K562 (cell line): Measurements from ENCODE around the gene NUDT5. TPM values are rescaled to one million over a fixed set of nuclear protein-coding genes. Genes with fewer than 3 reads are reported as not detected.

Experiments
- EP400 ChIP-seq: fragments of 450-650 bp; IDR thresholded peaks from 2 replicates; pipeline ENCODE4 v1.6.1; 2017; ENCODE audit warnings: antibody characterized with exemption, mild to moderate bottlenecking, moderate library complexity
- HCFC1 ChIP-seq: IDR thresholded peaks from 2 replicates; pipeline ENCODE4 v1.6.1; 2012; ENCODE audit warnings: low read depth, low read length, improper control_type of control experiment
- JUND ChIP-seq, 2 experiments: IDR thresholded peaks; 2 replicates in 1 of 2; 3 replicates in 1 of 2; pipeline ENCODE4 v1.6.1; 2011; ENCODE audit warnings: borderline replicate concordance in 2 of 2, low read depth in 2 of 2, low read length in 2 of 2, improper control_type of control experiment in 1 of 2, missing biosample characterization in 1 of 2, missing genetic modification characterization in 1 of 2, missing genetic modification reagents in 1 of 2
- MYC ChIP-seq, 2 experiments: fragments of 250-450 bp in 1 of 2; sonication (Bioruptor Pico) in 1 of 2; IDR thresholded peaks; 2 replicates each; pipeline versions ENCODE4 v1.5.1 to v1.6.1; 2012 to 2021; ENCODE audit warnings: low read depth in 2 of 2, borderline replicate concordance in 1 of 2, improper control_type of control experiment in 1 of 2, low read length in 1 of 2, mild to moderate bottlenecking in 1 of 2, moderate library complexity in 1 of 2
- RERE ChIP-seq: sonication (generic); formaldehyde crosslinking; IDR thresholded peaks from 2 replicates; pipeline ENCODE4 v1.8.0; 2023; ENCODE audit warnings: missing genetic modification reagents, mild to moderate bottlenecking, borderline replicate concordance
- TRIM25 ChIP-seq: fragments of 450-650 bp; IDR thresholded peaks from 2 replicates; pipeline ENCODE4 v1.7.0; 2016; ENCODE audit warnings: borderline replicate concordance
- ZNF197 ChIP-seq: fragments of 200-800 bp; sonication (Bioruptor generic); IDR thresholded peaks from 2 replicates; pipeline ENCODE4 v1.6.1; 2016; ENCODE audit warnings: low read depth, missing genetic modification characterization, missing compliant biosample characterization
- ZNF407 ChIP-seq: fragments of 450-650 bp; IDR thresholded peaks from 2 replicates; pipeline ENCODE4 v1.6.1; 2016; ENCODE audit warnings: low read depth
- polyA plus RNA-seq, 8 experiments: library from polyadenylated mRNA; depleted of rRNA in 4 of 8; stranded (reverse) in 5 of 8; unstranded in 3 of 8; fragments of >200 nt; fragmentation: Nextera tagmentation in 2 of 8; fragmentation: Illumina TruSeq in 1 of 8; extraction: Ambion mirVana in 2 of 8; extraction: Trizol in 1 of 8; gene quantifications; 2 replicates each; pipeline versions ENCODE4 v1.2.1 to v1.2.3, GENCODE V29; 2011 to 2014; ENCODE audit warnings: inconsistent platforms in 1 of 8, missing spikeins in 1 of 8
- total RNA-seq, 7 experiments: library from RNA; depleted of rRNA in 6 of 7; stranded (reverse); fragments of >200 nt in 6 of 7; fragmentation: Illumina TruSeq in 2 of 7; extraction: Trizol in 2 of 7; gene quantifications; 2 replicates each; pipeline versions ENCODE4 v1.2.1 to v1.2.3, GENCODE V29; 2011 to 2021; ENCODE audit warnings: low replicate concordance in 1 of 7

NUDT5 gene
- total and polyA plus RNA-seq, 9 of the 15 experiments (the other 6 are each of a cell fraction or from before 2014, with no cell fraction given): 87.7 to 422 (median 186) TPM

- TF ChIP-seq RERE (CRISPR knock-in tag) (no peak), ZNF197 (CRISPR knock-in tag) (peak; percentile 71; the same call in 1 of the 2 replicates), JUND (IDR thresholded peaks at IDR 0.05; ENCODE audit: borderline replicate concordance, low read depth, low read length) (no peak), JUND (tag; IDR thresholded peaks at IDR 0.05; ENCODE audit: borderline replicate concordance, low read depth, low read length) (peak; percentile 36; the same call in 1 of the 3 replicates), MYC (IDR thresholded peaks at IDR 0.05; ENCODE audit: low read depth, low read length) (peak; percentile 94), MYC (CRISPR knock-in tag; IDR thresholded peaks at IDR 0.05; ENCODE audit: borderline replicate concordance, low read depth) (peak; percentile 87), TRIM25 (no peak), ZNF407 (peak; percentile 95), EP400 (peak; percentile 97), HCFC1 (peak; percentile 81)
Observed at GRCh38 chr10:12195603-12196506, at the start of gene NUDT5, which contains the start of gene CDC123 (continued).
